NCI-H1092 (cell line): Measurements from ENCODE around the gene ADRA2A.

Source experiments
- DNase-seq: peaks from one replicate; lab custom pipeline; 2025; lab: John Stamatoyannopoulos, UW

Gene ADRA2A

GRCh38 chr10:111083222-111084095, 6.6 kb downstream of the ADRA2A start:
- DNase-seq, result no peak

GRCh38 chr10:111084366-111085255, 7.8 kb downstream of the ADRA2A start:
- no peak for DNase-seq

GRCh38 chr10:111085690-111086353, 9.0 kb downstream of the ADRA2A start:
- DNase-seq, result no peak

GRCh38 chr10:111086574-111086973, 9.7 kb downstream of the ADRA2A start:
- DNase-seq, result no peak

- DNase-seq, result no peak
These were observed 10.5 kb downstream of the ADRA2A start for GRCh38 chr10:111087331-111087756.

GRCh38 chr10:111087968-111088505, 11.2 kb downstream of the ADRA2A start:
- DNase-seq, result no peak

GRCh38 chr10:111089293-111089692, 12.5 kb downstream of the ADRA2A start:
- no peak for DNase-seq

GRCh38 chr10:111091833-111092232, 15.0 kb downstream of the ADRA2A start:
- no peak for DNase-seq

- DNase-seq, result no peak
These were observed 17.0 kb downstream of the ADRA2A start for GRCh38 chr10:111093741-111094380.

GRCh38 chr10:111098679-111099437, 22.0 kb downstream of the ADRA2A start:
- no peak for DNase-seq

- DNase-seq, result no peak
These were observed 23.4 kb downstream of the ADRA2A start for GRCh38 chr10:111100198-111100597.

GRCh38 chr10:111101796-111102195, 25.0 kb downstream of the ADRA2A start:
- no peak for DNase-seq

- no peak for DNase-seq
These were observed 25.6 kb downstream of the ADRA2A start for GRCh38 chr10:111102359-111102837.

- no peak for DNase-seq
These were observed 26.5 kb downstream of the ADRA2A start for GRCh38 chr10:111103196-111103840.

- DNase-seq, result no peak
These were observed 28.0 kb downstream of the ADRA2A start for GRCh38 chr10:111104811-111105210.

GRCh38 chr10:111106081-111106480, 29.3 kb downstream of the ADRA2A start:
- no peak for DNase-seq

GRCh38 chr10:111107023-111107422, 30.2 kb downstream of the ADRA2A start:
- no peak for DNase-seq

- DNase-seq, result no peak
These were observed 31.0 kb downstream of the ADRA2A start for GRCh38 chr10:111107846-111108245.

- no peak for DNase-seq
These were observed 31.6 kb downstream of the ADRA2A start for GRCh38 chr10:111108441-111108840.
